Left colon (tissue), 2 donors: ENCODE results near the gene CPNE2. TPM values are rescaled to one million over a fixed set of nuclear protein-coding genes. Genes with fewer than 3 reads are reported as not detected.

Source experiments
- ATAC-seq: fragments of 200-7000 bp; cut with Tn5 transposase; one replicate; pipeline ENCODE4 v1.9.1; 2020; ENCODE audit warnings: mild to moderate bottlenecking, moderate library complexity
- DNase-seq, 2 donors: peaks; one replicate each; pipeline ENCODE4 v3.0.0-alpha.2; 2020
- intact Hi-C, 2 donors: fragments of 100-400 bp; cut with DNase I in 1 of 2; cut with micrococcal nuclease in 1 of 2; formaldehyde crosslinking; loops; one replicate each; pipeline versions ENCODE4 v1.11.2 to v1.14.0; 2022; cut with DNase I, micrococcal nuclease
- total RNA-seq, 2 donors: library from RNA; stranded (reverse); fragmentation: NEBNext Ultra II Directional; extraction: Animal tissue kit (Norgen Biotek cat#: 25700); gene quantifications; one replicate each; pipeline ENCODE4 v1.2.1, GENCODE V29; 2021
- donor health status: DM: no; HTN: no; CAD: no.
- donor health status: DM: yes; HTN: yes; CAD: no.

The CPNE2 gene
- total RNA-seq, 2 donors from 2014 or later: 73.2 to 91.0 TPM

DNA sequence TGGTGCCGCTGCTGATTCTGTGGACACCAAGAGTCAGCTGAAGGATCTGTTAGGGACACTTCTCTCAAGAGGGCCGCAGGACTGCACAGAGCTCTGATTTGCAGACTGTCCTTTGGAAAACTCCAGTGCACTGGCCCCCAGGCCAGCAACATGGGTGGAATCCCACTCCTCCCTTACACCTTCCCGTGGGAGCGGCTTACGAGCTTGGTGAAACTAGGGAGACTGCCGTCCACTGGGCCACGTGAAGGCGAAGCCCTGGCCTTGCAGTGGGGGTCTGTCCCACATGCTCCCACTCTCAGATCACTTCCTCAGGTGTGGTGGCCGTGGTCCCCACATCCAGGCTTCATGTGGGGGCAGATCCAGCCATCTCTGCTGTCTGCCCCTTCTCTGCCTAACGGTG, 57.0 kb downstream of the CPNE2 start:
- intact Hi-C loops: no loop called here
- DNase-seq (no peak), ATAC-seq (no peak)

DNA sequence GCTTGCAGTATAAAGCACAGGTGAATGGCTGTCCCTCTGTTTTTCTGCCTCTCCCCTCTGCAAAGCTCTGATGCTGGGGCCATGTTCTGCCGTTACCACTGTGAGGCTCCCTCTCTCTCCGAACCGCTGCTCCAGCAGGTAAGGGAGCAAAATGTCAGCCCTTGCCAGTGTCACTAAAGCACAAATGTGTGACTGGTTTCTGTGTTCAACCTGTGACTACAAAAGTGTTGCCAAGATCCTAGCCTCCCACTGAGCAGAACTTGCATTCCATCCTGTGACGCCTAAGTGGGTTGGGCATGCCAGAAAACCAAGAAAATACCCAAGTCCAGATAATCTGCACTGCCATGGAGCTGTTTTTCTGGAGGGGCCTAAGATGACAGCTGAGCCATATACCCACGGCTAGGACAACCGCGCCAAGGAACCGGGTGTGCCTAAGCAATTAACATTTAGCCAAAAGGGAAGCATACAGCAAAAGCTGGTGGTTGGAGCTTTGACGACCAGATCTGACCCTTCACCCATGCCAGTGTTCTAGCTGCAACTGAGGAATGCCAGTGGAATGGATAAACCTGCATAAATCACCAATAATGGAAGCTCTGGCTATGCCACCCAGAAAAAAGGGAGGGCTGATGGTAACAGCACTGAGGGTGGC, 58.4 kb downstream of the CPNE2 start:
- intact Hi-C loops: no loop called here
- peak; percentile 10 for ATAC-seq

DNA sequence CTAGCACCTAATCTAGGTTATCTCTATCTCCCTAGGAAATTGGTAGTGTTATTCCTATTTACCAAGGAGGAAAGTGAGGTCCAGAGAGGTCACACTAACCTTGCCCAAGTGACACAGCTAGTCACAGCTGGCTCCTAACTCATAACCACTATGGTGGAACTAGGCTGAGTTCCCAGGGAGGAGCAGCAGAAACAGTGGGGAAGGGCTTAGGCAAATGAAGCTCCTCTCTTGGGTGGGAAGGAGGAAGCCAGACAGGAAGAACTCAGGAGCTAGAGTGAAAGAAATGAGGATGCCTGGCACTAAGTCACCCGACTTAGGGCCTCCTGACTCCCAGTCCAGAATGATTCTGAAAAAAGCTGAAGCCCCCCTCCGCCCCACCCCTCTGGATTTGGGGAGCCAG, 59.0 kb downstream of the CPNE2 start:
- intact Hi-C loops: no loop called here
- ATAC-seq (no peak), DNase-seq (no peak)

More for the DNA sequence above, 58.4 kb downstream of the CPNE2 start:
- no peak for DNase-seq

DNA sequence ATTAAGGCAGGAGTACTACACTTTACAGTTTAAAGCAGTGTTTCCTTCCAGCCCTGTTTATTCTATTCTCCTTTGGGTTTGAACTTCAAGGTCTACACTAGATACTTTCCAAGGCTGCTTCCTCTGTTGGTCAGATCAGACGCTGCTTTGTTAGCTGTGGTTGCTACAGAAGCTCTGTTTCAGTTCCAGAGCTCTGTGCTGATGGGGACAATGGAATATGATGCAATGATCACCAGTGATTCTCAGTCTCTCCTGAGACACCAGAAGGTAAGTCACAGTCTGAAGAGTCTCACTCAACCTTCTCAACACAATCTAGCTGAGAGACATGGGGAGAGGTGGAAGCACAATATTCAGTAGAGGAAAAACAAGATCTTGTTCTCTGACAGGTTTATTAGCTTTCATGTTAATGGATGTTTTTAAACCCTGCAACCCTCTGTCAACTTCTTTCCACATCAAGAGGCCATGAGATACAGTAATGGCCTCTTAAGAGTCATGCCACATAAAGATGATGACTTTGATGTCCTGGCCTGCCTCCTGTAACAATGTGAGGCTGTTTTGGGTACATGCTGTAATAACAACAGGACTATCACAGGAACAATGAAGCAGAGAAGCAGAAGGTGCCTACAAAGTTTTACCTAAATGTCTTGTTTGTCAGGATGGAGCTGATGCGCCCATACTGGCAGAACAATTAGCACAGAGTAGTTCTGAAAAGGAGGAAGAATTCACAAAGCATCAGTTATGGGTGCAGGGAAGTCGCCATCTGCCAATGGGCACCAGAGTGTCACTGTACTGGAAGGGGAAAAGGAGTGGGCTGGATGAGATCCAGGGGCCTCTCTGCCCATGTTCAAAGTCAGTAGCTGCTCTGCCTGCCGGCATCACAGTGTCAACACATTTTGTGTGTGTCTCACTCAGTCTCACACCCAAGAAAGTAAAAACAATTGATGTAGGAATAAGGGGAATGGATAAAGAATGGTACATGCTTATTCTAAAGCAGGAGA, 60.0 kb downstream of the CPNE2 start:
- DNase-seq (no peak), ATAC-seq (no peak)
- intact Hi-C loops: no loop called here

DNA sequence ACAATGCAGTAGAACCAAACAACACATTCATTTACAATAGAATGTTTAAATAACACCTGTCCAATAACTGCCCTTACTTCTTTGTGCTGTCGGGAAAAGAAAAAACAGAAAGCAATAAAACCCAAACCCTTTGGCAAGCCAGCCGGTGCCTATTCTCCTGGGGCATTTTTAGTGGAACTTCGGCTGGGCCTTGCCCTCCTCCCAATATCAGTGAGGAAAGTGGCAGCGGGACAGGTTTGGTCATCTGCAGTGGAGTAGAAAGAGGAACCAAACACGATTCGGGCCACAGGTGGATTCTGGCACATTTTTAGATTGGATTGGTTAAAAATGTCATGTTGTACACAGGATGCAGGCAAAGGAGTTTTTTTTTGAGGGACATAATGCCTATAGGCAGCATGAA, 61.5 kb downstream of the CPNE2 start:
- DNase-seq (no peak), ATAC-seq (no peak)
- intact Hi-C loops: no loop called here

DNA sequence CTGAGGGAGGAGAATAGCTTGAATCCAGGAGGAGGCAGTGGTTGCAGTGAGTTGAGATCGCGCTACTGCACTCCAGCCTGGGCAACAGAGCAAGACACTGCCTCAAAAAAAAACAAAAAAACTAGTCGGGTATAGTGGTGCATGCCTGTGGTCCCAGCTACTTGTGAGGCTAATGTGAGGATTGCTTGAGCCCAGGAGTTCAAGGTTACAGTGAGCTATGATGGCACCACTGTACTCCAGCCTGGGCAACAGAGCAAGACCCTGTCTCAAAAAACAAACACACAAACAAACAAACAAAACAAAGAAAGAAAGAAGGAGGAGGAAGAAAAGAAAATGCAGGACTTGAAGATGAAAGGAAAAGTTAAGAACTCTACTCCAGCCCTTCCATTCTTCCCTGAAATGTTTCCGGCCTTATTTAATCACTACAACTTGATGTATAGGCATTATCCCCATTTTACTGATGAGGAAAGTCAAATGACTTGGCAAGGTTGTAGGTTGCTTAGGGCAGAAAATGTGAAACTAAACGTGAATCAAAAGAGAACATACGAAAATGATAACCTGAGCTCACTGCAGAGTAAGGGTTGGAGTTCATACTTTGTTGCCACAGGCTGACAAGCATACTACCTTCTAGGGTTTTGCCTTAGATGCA, 63.4 kb downstream of the CPNE2 start:
- no peak for ATAC-seq
- intact Hi-C loops: no loop called here

DNA sequence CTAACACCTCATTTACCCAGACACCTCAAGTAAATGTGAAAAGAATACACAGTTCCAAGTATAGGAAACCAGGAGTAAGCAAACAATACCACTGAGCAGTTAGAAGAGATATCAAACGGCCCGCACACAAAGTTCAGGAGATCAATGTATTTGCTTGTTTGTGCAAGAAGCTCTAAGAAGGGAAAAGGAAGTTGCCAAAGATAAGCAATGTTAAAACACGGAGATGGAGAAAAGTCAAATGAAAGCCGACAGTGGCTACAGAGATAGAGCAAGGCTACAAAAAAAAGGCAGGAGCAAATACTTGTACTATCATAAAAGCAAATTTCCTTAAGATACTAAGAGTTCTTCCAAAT, 63.9 kb downstream of the CPNE2 start:
- intact Hi-C loops: no loop called here
- ATAC-seq (peak; percentile 47), DNase-seq (no peak)

More for the DNA sequence above, 63.4 kb downstream of the CPNE2 start:
- DNase-seq: no peak

DNA sequence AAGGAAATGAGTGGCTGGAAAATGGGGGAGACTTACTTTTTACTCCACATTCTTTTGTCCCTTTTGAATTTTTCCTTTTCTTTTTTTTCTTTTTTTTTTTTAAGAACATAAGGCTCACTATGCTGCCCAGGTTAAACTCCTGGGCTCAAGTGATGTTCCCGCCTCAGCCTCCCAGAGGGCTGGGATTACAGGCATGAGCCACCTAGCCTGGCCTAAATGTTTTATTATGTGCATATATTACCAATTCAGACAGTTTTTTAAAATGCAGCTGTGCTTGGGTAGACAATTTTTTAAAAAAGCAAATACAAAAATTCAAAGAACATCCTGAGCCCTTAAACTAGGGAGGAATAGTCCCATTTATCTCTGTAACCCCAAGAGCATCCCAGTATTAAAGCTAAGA, 65.2 kb downstream of the CPNE2 start:
- ATAC-seq (no peak), DNase-seq (no peak)
- intact Hi-C loops: no loop called here

DNA sequence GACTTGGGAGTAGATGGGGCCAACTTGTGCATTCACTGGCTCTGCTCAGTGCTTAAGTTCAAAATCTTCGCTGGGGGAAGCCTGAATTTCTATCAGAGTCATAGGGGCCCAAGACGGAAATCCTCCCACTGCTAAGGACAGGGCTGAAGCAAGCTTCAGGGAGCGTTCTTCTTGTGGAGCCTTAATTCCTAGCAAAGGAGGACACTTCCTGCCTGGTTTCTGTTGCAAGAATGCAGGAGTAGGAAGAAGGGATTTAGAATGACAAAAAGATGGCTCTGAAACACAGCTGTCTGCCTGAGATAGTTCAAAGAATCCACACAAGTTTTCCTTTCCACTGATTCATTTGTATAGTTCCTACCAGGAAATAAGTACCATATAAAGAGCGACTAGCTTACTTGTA, 67.1 kb downstream of the CPNE2 start:
- intact Hi-C loops: no loop called here
- ATAC-seq (no peak), DNase-seq (no peak)

DNA sequence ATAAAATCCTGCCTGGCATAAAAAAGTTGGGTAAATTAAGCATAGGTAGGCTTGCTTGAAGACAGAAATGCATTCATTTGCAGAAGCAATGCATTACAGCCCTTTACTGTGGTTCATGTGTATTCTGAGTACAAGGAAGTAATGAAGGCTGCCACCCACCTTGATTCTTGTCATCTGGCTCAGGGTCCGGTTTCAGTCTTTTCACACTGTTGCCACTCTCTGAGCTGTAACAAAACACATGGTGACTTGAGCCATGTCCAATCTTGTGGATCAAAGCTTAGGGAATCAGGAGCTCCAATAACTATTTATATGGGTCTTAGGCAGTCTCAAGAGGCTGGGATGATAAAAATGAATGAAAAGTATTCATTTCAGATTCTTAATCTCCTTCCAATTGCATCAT, 71.5 kb downstream of the CPNE2 start:
- intact Hi-C loops: no loop called here
- ATAC-seq (no peak), DNase-seq (no peak)

DNA sequence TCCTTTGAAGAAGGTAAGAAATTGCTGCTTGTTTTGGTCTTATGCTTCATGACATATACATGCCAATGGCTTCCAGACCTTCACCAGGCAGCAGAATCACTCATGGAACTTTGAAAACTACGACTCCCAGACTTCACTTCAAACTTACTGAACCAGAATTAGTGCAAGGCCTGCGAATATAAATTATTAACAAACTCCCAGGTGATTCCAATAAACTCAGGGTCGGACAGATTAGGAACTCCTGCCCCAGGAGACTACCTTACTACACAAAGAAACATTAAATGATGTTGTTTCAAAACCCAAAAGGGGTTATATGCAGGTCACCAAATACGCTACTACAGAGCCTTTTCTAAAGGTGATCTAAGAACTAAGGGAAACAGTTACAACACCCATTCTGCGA, 73.1 kb downstream of the CPNE2 start:
- no peak for ATAC-seq
- no peak for DNase-seq
- intact Hi-C loops: loop anchor here (5.0 kb wide), 2 partner anchors 78 to 83 kb away; no protein-coding TSS in a partner anchor

DNA sequence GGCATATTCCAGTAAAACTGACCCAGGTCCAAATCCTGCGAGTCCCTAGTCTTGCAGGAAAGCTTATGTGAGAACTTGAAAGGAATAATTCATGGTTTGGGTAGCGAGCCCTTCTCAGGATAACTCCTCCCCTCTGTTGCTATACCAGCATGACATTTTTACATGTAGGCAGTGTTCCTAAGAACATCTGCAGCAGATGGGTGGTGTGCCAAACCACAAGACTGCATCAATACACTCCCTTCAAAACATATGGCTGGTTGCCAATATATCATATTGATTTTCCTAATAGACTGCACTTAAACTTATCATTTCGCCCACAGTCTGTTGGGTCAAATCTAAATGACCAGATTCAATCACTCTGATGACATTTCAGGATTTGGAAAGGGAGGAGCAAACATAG, 73.6 kb downstream of the CPNE2 start:
- no peak for ATAC-seq
- no peak for DNase-seq
- intact Hi-C loops: loop anchor here (5.0 kb wide), 2 partner anchors 79 to 84 kb away; no protein-coding TSS in a partner anchor

DNA sequence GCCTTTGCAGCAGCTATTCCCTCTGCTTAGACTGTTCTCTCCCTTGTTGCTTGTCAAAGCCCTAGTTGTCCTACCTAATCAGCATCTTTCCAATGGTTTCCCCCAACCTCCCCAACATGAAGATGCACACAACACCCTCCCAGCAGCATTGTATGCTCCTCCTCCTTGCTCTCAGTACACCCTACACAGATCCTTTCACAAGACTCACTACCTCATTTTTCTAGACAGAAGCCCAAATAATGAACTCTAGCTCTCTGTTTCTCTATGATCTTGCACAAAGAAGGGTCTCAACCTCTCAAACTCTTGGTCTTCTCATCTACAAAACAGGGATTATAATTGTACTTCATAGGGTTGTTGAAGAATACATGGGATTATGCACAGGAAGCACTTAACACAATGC, 74.1 kb downstream of the CPNE2 start:
- no peak for ATAC-seq
- no peak for DNase-seq
- intact Hi-C loops: loop anchor here (5.0 kb wide), 2 partner anchors 79 to 84 kb away; no protein-coding TSS in a partner anchor

DNA sequence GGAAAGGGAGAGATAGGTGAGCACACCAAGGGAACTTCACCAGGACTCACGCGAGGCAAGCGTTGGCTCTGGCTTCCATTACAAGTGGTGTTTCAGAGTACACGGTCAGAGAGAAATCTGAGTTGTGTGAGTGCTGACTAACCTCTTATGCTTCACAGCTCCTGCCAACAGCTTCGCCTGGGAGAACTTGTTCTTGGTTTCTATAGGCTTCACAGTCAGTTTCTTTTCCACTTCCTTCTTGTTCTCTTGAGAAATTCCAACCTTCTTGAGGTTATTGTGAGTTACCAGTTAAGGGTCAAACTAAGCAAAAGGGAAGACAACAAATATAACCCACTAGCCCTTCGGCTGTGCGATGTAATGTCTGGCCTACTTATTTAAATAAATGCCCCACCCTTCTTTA, 74.6 kb downstream of the CPNE2 start:
- intact Hi-C loops: loop anchor here (5.0 kb wide), 2 partner anchors 80 to 85 kb away; no protein-coding TSS in a partner anchor
- DNase-seq (no peak), ATAC-seq (no peak)

DNA sequence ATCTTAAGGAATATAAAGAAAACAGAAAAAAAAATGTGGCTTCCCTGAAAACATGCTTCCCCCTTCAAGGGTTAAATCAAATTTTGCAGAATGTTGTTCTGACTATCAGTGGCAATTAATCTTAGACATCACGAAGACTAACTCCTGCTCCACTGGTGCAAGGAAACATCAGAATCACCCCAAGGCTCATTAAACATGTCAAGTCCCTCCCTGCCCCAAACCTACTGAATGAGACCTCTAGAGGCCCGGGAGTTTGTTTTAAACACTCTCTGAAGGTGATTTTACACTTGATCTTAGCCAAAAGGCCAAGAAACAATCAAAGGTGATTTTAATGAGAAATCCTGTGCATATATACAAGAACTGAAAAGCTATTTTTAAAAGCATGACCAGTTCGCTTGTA, 75.2 kb downstream of the CPNE2 start:
- ATAC-seq: no peak
- intact Hi-C loops: loop anchor here (5.0 kb wide), 2 partner anchors 80 to 85 kb away; no protein-coding TSS in a partner anchor
- no peak for DNase-seq

DNA sequence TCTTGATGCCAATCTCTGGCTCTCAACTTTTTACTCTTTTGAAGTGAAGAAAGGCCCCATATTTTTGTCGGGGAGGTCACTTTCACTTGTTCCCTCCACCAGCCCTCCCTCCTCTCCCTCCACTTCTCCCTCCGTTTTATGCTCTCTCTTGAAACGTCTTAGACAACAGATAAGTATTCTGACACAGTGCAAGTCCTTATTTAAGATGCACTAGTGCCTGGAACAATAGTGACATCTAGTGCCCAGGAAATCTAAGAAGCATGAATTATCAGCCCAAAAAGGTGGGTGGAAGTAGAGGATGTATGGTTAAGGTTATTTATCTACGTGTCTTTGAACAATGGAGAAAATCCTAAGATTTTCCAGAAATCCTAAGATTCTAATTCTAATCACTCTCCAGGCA, 75.6 kb downstream of the CPNE2 start:
- ATAC-seq (peak; percentile 88), DNase-seq (no peak)
- intact Hi-C loops: loop anchor here (5.0 kb wide), 2 partner anchors 81 to 86 kb away; no protein-coding TSS in a partner anchor

DNA sequence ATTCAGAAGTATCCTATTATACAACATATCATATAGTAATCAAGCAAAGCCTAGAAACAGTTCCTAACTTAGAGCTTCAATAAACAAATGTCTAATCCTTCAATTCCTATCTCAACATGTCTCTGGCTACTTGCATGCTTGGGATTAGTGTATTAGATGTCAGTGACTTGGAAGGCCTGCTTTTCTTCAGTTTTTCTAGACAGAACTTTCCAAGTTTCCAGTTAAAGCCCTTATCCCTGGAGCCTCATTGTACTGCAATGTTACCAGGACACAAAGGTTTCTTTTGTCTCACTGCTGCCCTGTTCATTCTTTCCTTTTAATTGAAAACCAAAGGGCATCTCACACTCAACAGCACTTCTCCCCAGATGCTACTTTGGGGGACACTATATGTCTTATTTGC, 76.9 kb downstream of the CPNE2 start:
- no peak for ATAC-seq
- DNase-seq: no peak
- intact Hi-C loops: loop anchor here (5.0 kb wide), 2 partner anchors 82 to 87 kb away; no protein-coding TSS in a partner anchor

DNA sequence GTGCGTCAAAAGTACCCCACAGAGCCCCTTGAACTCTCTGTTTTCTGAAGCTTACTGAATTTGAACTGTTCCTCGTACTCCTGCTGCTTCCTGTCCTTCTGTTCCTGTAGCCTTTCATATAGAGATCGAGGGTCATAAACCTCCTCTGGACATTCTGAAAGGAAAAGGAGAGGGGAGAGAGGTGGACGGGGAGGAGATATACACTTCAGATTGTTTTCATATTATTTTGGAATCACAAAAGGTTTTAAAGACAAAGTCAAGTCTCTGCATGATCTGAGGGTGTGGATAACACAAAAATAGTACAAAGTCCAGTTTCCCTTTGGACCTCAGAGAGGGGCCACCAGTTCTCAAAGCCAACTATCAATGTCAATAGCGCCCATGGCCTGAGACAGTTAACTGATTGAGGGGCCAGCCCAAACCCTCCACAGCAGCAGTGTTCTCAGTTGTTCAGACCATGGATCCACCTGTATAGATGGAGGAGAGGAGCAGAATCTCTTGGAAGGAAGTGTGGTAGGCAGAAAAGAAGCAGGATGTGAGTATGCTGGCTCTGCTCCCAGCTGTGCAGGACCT, 80.4 kb downstream of the CPNE2 start:
- ATAC-seq (peak; percentile 11), DNase-seq (no peak)
- intact Hi-C loops: no loop called here

DNA sequence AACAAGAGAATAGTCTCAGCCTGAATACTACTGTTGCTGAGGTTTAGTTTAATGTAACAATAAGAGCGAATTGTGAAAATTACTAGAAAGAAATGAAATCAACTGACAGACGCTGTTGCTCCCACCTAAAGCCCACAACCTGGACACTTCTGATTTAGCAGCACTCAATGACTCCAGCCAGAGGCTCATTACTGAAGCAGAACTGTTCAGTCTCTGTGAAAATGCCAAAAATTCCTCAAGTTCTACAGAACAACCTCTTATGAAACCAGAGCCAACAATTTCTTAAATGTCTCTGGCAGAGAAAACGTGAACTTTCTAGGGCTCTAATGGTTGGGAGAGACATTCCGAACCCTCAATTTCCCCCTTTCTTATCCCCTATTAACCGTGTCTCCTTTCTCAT, 83.5 kb downstream of the CPNE2 start:
- intact Hi-C loops: no loop called here
- DNase-seq (no peak), ATAC-seq (no peak)
